Measurements from ENCODE around the gene KIAA1217.

Gene KIAA1217

DNA sequence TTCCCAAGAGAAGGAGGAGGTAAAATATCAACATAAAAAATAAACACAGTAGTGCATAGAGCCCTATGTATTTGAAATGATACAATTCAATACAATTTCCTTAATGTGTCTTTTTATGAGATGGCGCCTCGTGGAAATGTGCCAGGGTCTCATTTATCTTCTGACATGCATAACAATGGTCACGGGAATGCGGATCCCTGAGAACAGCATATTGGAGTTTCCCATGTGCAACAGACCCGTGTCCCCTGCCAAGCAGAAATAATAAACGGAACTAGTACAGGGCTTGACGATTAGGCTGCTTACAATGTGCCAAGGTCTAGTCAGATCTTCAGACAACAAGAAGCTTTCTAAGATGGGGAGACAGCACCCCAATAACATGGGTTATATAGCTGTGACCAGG lies 296.8 kb downstream of the KIAA1217 start:
- Histone ChIP-seq H3K9me3 (ENCODE audit: control insufficient read depth in 5 of 5, low read length in 5 of 5) (no peaks in the 10 kb centered on the region), H3K4me1 (ENCODE audit: control insufficient read depth in 5 of 5, insufficient read depth in 5 of 5, low read length in 5 of 5) (peaks cover 0 to 3% (median 0%) of the 10 kb centered on the region in 5 donors), H3K9ac (ENCODE audit: low read length in 5 of 5) (no peak overlapping the region), H3K4me3 (ENCODE audit: low read depth in 1 of 5, low read length in 5 of 5) (no peak overlapping the region), H3K27ac (ENCODE audit: low read depth, low read length) (no peak overlapping the region), H3K27me3 (ENCODE audit: control insufficient read depth in 5 of 5, insufficient read depth in 4 of 5, low read length in 5 of 5) (no peaks in the 10 kb centered on the region), H3K36me3 (ENCODE audit: control insufficient read depth in 5 of 5, insufficient read depth in 5 of 5, low read length in 5 of 5) (peaks cover 4 to 35% (median 30%) of the 10 kb centered on the region in 5 donors)

DNA sequence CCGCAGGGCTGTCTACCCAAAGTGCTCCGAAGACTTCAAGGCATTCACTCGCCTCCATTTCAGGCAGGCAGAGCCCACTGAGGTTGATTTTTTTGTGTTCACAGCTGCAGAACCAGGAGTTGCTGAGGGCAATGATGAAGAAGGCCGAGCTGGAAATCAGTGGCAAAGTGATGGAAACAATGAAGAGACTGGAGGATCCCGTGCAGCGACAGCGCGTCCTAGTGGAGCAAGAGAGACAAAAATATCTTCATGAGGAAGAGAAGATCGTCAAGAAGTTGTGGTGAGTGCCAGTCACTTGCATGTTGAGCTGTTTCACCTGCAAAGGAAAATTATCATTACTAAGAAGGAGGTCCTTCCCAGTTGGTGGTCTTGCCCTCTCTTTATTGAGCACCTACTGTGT lies 304.2 kb downstream of the KIAA1217 start:
- Histone ChIP-seq H3K9me3 (ENCODE audit: control insufficient read depth in 5 of 5, low read length in 5 of 5) (no peaks in the 10 kb centered on the region), H3K27me3 (ENCODE audit: control insufficient read depth in 5 of 5, insufficient read depth in 4 of 5, low read length in 5 of 5) (no peaks in the 10 kb centered on the region), H3K4me1 (ENCODE audit: control insufficient read depth in 5 of 5, insufficient read depth in 5 of 5, low read length in 5 of 5) (no peaks in the 10 kb centered on the region), H3K36me3 (ENCODE audit: control insufficient read depth in 5 of 5, insufficient read depth in 5 of 5, low read length in 5 of 5) (peaks cover 0 to 33% (median 24%) of the 10 kb centered on the region in 5 donors), H3K27ac (ENCODE audit: low read depth, low read length) (no peak overlapping the region), H3K4me3 (ENCODE audit: low read depth in 1 of 5, low read length in 5 of 5) (no peak overlapping the region), H3K9ac (ENCODE audit: low read length in 5 of 5) (no peak overlapping the region)

- no peaks in the 10 kb centered on the region for H3K9me3 ChIP-seq (ENCODE audit: control insufficient read depth in 5 of 5, low read length in 5 of 5)
- peaks cover 0 to 34% (median 28%) of the 10 kb centered on the region in 5 donors for H3K36me3 ChIP-seq (ENCODE audit: control insufficient read depth in 5 of 5, insufficient read depth in 5 of 5, low read length in 5 of 5)
- peaks cover 0 to 7% (median 4%) of the 10 kb centered on the region in 5 donors for H3K4me1 ChIP-seq (ENCODE audit: control insufficient read depth in 5 of 5, insufficient read depth in 5 of 5, low read length in 5 of 5)
- no peaks in the 10 kb centered on the region for H3K27me3 ChIP-seq (ENCODE audit: control insufficient read depth in 5 of 5, insufficient read depth in 4 of 5, low read length in 5 of 5)
- no peak overlapping the region for H3K27ac ChIP-seq (ENCODE audit: low read depth, low read length)
- H3K4me3 ChIP-seq (ENCODE audit: low read depth in 1 of 5, low read length in 5 of 5), result no peak overlapping the region
- H3K9ac ChIP-seq (ENCODE audit: low read length in 5 of 5), result no peak overlapping the region
Measured at GRCh38 chr10:24515481-24515880, 306.5 kb downstream of the KIAA1217 start.

DNA sequence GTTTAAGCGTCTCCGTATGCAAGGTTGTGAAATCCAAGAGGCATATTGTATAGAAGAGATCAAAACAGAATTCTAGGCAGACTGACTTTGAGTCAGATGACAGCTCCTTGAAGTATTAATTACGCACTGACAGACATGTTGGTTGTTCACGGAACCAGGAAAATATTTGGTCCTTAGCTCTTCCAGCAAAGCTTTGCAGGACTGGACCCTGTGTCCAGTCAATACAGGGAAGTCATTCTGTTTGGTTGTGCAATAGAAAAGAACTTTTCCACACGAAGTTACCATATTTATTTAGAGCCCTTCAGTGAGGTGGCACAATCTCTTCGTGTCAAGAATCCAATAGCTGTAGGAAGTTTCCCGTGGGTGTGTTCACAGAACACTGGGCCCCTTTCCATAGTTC lies 309.5 kb downstream of the KIAA1217 start:
- Histone ChIP-seq H3K4me1 (ENCODE audit: control insufficient read depth in 5 of 5, insufficient read depth in 5 of 5, low read length in 5 of 5) (peaks cover 0 to 7% (median 4%) of the 10 kb centered on the region in 5 donors), H3K36me3 (ENCODE audit: control insufficient read depth in 5 of 5, insufficient read depth in 5 of 5, low read length in 5 of 5) (peaks cover 1 to 39% (median 36%) of the 10 kb centered on the region in 5 donors), H3K27me3 (ENCODE audit: control insufficient read depth in 5 of 5, insufficient read depth in 4 of 5, low read length in 5 of 5) (no peaks in the 10 kb centered on the region), H3K27ac (ENCODE audit: low read depth, low read length) (no peak overlapping the region), H3K9ac (ENCODE audit: low read length in 5 of 5) (no peak overlapping the region), H3K4me3 (ENCODE audit: low read depth in 1 of 5, low read length in 5 of 5) (no peak overlapping the region), H3K9me3 (ENCODE audit: control insufficient read depth in 5 of 5, low read length in 5 of 5) (no peaks in the 10 kb centered on the region)

GRCh38 chr10:24518981-24519597 lies 310.2 kb downstream of the KIAA1217 start:
- peaks cover 4 to 42% (median 39%) of the 10 kb centered on the region in 5 donors for H3K36me3 ChIP-seq (ENCODE audit: control insufficient read depth in 5 of 5, insufficient read depth in 5 of 5, low read length in 5 of 5)
- no peak overlapping the region for H3K9ac ChIP-seq (ENCODE audit: low read length in 5 of 5)
- H3K27ac ChIP-seq (ENCODE audit: low read depth, low read length), result no peak overlapping the region
- H3K4me3 ChIP-seq (ENCODE audit: low read depth in 1 of 5, low read length in 5 of 5), result no peak overlapping the region
- H3K9me3 ChIP-seq (ENCODE audit: control insufficient read depth in 5 of 5, low read length in 5 of 5), result no peaks in the 10 kb centered on the region
- H3K4me1 ChIP-seq (ENCODE audit: control insufficient read depth in 5 of 5, insufficient read depth in 5 of 5, low read length in 5 of 5), result peaks cover 0 to 7% (median 4%) of the 10 kb centered on the region in 5 donors
- H3K27me3 ChIP-seq (ENCODE audit: control insufficient read depth in 5 of 5, insufficient read depth in 4 of 5, low read length in 5 of 5), result no peaks in the 10 kb centered on the region

DNA sequence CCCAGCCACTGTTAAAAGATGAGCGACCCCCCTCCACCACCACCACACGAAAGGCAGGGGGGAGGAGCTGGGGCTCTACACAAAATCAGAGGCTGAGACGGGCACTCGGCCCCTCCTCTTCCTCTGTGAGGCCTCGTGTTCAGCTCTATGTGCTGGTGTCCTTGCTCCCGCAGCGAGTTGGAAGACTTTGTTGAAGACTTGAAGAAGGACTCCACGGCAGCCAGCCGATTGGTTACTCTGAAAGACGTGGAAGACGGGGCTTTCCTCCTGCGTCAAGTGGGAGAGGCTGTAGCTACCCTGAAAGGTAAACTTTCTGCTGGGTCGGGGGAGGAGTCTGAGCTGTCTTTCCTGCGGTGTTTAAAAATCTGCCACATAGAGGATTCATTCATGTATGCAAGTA lies 311.0 kb downstream of the KIAA1217 start:
- Histone ChIP-seq H3K36me3 (ENCODE audit: control insufficient read depth in 5 of 5, insufficient read depth in 5 of 5, low read length in 5 of 5) (peaks cover 4 to 48% (median 45%) of the 10 kb centered on the region in 5 donors), H3K9me3 (ENCODE audit: control insufficient read depth in 5 of 5, low read length in 5 of 5) (no peaks in the 10 kb centered on the region), H3K27ac (ENCODE audit: low read depth, low read length) (no peak overlapping the region), H3K4me3 (ENCODE audit: low read depth in 1 of 5, low read length in 5 of 5) (no peak overlapping the region), H3K27me3 (ENCODE audit: control insufficient read depth in 5 of 5, insufficient read depth in 4 of 5, low read length in 5 of 5) (no peaks in the 10 kb centered on the region), H3K9ac (ENCODE audit: low read length in 5 of 5) (no peak overlapping the region), H3K4me1 (ENCODE audit: control insufficient read depth in 5 of 5, insufficient read depth in 5 of 5, low read length in 5 of 5) (peaks cover 0 to 7% (median 4%) of the 10 kb centered on the region in 5 donors)

GRCh38 chr10:24524314-24524713 lies 315.4 kb downstream of the KIAA1217 start:
- Histone ChIP-seq H3K36me3 (ENCODE audit: control insufficient read depth in 5 of 5, insufficient read depth in 5 of 5, low read length in 5 of 5) (peaks cover 6 to 66% (median 63%) of the 10 kb centered on the region in 5 donors), H3K4me1 (ENCODE audit: control insufficient read depth in 5 of 5, insufficient read depth in 5 of 5, low read length in 5 of 5) (no peaks in the 10 kb centered on the region)

GRCh38 chr10:24526085-24526649 lies 317.2 kb downstream of the KIAA1217 start:
- H3K9me3 ChIP-seq (ENCODE audit: control insufficient read depth in 5 of 5, low read length in 5 of 5), result no peaks in the 10 kb centered on the region
- H3K9ac ChIP-seq (ENCODE audit: low read length in 5 of 5), result no peak overlapping the region
- H3K27me3 ChIP-seq (ENCODE audit: control insufficient read depth in 5 of 5, insufficient read depth in 4 of 5, low read length in 5 of 5), result no peaks in the 10 kb centered on the region
- no peaks in the 10 kb centered on the region for H3K4me1 ChIP-seq (ENCODE audit: control insufficient read depth in 5 of 5, insufficient read depth in 5 of 5, low read length in 5 of 5)
- no peak overlapping the region for H3K27ac ChIP-seq (ENCODE audit: low read depth, low read length)
- no peak overlapping the region for H3K4me3 ChIP-seq (ENCODE audit: low read depth in 1 of 5, low read length in 5 of 5)
- H3K36me3 ChIP-seq (ENCODE audit: control insufficient read depth in 5 of 5, insufficient read depth in 5 of 5, low read length in 5 of 5), result peaks cover 6 to 67% (median 58%) of the 10 kb centered on the region in 5 donors

More at GRCh38 chr10:24524314-24524713, 315.4 kb downstream of the KIAA1217 start:
- Histone ChIP-seq H3K9me3 (ENCODE audit: control insufficient read depth in 5 of 5, low read length in 5 of 5) (no peaks in the 10 kb centered on the region), H3K9ac (ENCODE audit: low read length in 5 of 5) (no peak overlapping the region), H3K27ac (ENCODE audit: low read depth, low read length) (no peak overlapping the region), H3K27me3 (ENCODE audit: control insufficient read depth in 5 of 5, insufficient read depth in 4 of 5, low read length in 5 of 5) (no peaks in the 10 kb centered on the region), H3K4me3 (ENCODE audit: low read depth in 1 of 5, low read length in 5 of 5) (no peak overlapping the region)

DNA sequence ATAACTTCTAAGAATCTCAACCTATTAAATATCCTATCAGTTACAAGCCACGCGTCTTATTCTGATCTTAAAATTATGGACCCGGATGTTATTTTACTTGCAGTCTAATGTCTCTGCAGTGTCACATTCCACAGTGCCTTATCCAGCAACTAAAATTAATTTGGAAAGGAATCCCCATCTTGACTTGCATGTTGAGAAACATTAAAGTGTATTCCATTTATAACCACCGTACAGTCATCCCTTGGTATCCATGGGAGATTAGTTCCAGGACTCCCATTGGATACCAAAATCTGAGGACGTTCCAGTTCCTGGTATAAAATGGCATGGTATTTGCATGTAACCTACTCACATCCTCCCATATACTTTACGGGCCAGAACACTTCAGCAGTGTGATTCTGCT lies 320.0 kb downstream of the KIAA1217 start:
- Histone ChIP-seq H3K9ac (ENCODE audit: low read length in 5 of 5) (no peak overlapping the region), H3K36me3 (ENCODE audit: control insufficient read depth in 5 of 5, insufficient read depth in 5 of 5, low read length in 5 of 5) (peaks cover 7 to 73% (median 57%) of the 10 kb centered on the region in 5 donors), H3K4me3 (ENCODE audit: low read depth in 1 of 5, low read length in 5 of 5) (no peak overlapping the region), H3K4me1 (ENCODE audit: control insufficient read depth in 5 of 5, insufficient read depth in 5 of 5, low read length in 5 of 5) (no peaks in the 10 kb centered on the region), H3K9me3 (ENCODE audit: control insufficient read depth in 5 of 5, low read length in 5 of 5) (no peaks in the 10 kb centered on the region), H3K27me3 (ENCODE audit: control insufficient read depth in 5 of 5, insufficient read depth in 4 of 5, low read length in 5 of 5) (no peaks in the 10 kb centered on the region), H3K27ac (ENCODE audit: low read depth, low read length) (no peak overlapping the region)

GRCh38 chr10:24531439-24531838 lies 322.5 kb downstream of the KIAA1217 start:
- H3K36me3 ChIP-seq (ENCODE audit: control insufficient read depth in 5 of 5, insufficient read depth in 5 of 5, low read length in 5 of 5), result peaks cover 9 to 65% (median 51%) of the 10 kb centered on the region in 5 donors
- H3K9me3 ChIP-seq (ENCODE audit: control insufficient read depth in 5 of 5, low read length in 5 of 5), result no peaks in the 10 kb centered on the region
- no peak overlapping the region for H3K4me3 ChIP-seq (ENCODE audit: low read depth in 1 of 5, low read length in 5 of 5)
- H3K27me3 ChIP-seq (ENCODE audit: control insufficient read depth in 5 of 5, insufficient read depth in 4 of 5, low read length in 5 of 5), result no peaks in the 10 kb centered on the region
- H3K27ac ChIP-seq (ENCODE audit: low read depth, low read length), result no peak overlapping the region
- no peaks in the 10 kb centered on the region for H3K4me1 ChIP-seq (ENCODE audit: control insufficient read depth in 5 of 5, insufficient read depth in 5 of 5, low read length in 5 of 5)
- H3K9ac ChIP-seq (ENCODE audit: low read length in 5 of 5), result no peak overlapping the region
